GM19395 (cell line): ENCODE data around the gene SH3PXD2A.

Experiments
- ATAC-seq: cut with Tn5 transposase; IDR thresholded peaks from one replicate; pipeline ENCODE4 v1.9.1; 2021; ENCODE audit warnings: mild to moderate bottlenecking, moderate library complexity; ENCODE audit not compliant: unreplicated experiment

SH3PXD2A gene

DNA sequence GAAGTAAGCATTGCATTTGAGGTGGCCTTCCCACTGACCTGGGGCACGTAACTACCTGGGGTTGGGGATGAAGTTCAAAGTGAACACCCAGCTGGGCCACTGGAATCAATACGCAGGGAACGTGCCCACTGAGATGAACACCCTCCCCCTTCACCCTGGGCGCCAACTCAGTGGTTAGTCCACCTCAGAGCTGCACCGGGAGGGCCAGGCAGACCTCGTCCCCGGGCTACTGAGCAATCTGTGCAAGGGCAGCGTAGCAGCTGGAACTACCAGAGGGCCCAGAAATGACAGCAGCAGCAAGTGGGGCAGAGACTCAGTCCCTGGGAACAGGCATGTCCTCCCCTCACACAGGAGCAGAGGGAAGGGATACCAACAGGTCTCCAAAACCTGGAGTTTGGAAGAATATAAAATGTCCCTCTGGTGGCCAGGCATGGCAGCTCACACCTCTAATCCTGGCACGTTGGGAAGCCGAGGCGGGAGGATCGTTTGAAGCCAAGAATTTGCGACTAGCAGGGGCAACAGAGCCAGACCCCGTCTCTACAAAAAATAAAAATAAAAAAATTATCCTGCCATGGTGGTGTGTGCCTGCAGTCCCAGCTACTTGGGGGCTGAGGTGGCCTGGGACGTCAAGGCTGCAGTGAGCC lies 143.9 kb downstream of the SH3PXD2A start:
- ATAC-seq: no peak

DNA sequence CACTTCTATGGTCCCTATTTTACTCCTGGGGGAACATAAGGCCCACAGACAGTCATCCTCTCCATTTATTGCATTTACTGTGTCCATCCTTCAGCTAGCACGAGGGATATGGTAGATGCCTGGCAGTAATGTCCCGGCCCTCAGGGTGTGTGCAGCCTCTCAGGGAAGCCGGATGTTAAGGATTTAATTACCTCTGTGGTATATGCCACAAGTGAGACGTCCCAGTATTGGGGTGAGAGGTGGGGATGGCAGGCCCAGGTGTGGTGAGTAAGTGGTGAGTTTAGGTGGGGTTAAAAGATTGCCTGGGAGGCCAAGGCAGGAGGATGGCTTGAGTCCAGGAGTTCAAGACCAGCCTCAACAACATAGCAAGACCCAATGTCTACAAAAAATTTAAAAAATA lies 144.9 kb downstream of the SH3PXD2A start:
- no peak for ATAC-seq

DNA sequence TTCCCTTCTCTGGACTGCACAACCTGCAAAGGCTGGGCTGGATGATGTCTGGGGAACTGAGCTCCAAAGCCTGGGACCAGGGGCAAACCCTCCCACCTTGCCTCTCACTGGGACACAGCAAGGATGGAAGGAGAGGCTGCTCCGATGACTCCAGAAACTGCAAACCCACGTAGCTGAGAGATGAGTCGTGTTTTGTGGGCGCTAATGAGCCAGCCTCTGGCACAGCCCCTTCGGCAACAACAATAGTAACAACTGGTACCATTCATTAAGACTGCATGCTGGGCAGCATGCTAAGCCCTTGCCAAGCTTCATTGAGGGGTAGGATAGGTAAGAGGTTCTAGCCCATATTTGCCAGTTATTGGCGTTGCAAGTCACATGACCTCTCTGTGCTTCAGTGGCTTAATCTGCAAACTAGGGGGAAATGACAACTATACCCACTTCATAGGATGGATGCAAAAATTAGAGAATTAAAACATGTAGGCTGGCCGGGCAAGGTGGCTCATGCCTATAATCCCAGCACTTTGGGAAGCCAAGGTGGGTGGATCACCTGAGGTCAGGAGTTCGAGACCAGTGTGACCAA lies 145.9 kb downstream of the SH3PXD2A start:
- no peak for ATAC-seq

- ATAC-seq: no peak
Observed at GRCh38 chr10:103708627-103709288, 146.6 kb downstream of the SH3PXD2A start.

- ATAC-seq: no peak
Observed at GRCh38 chr10:103707956-103708626, 147.3 kb downstream of the SH3PXD2A start.

DNA sequence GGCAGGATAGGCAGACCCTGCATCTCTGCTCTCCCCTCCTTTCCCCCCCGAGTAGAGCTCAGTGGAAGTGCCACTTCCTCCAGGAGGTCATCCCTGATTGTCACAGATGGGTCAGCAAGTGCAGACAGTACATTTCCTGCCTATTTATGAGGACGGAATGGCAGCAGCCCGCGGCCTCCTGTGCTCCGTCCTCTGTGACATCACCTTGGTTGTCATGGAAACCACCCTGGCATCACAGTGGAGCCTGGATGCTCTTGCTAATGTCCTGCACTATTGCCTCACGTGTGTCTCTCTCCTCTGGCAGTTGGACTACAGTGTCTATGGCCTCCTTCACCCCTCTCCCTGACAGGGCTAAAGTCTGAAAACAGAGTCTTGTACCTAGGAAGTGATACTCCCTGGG lies 148.6 kb downstream of the SH3PXD2A start:
- ATAC-seq: no peak

DNA sequence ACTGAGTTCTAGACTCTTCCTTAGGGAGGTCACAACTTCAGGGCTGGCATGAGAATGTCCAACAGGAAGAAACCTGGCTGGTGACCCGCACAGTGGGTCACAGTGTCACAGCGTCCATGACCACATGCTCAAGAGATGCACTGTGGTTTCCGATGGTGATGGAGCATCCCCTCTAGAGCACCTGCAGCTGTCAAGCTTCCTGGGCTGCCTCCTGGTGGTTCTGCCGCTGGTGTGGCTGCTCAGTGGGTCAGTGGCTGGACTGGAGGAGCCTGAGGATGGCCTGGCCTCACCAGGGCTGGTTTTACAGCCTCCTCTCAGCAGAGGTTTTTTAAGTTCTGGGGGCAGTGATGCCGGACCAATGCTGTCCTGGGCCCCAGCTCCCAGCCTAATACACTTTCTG lies 149.3 kb downstream of the SH3PXD2A start:
- no peak for ATAC-seq

GRCh38 chr10:103703941-103704919 lies 151.1 kb downstream of the SH3PXD2A start:
- no peak for ATAC-seq

GRCh38 chr10:103701380-103702222 lies 153.8 kb downstream of the SH3PXD2A start:
- ATAC-seq: no peak

- ATAC-seq: no peak
Observed at GRCh38 chr10:103700436-103700715, 155.0 kb downstream of the SH3PXD2A start.

- ATAC-seq: no peak
Observed at GRCh38 chr10:103699611-103700435, 155.6 kb downstream of the SH3PXD2A start.

DNA sequence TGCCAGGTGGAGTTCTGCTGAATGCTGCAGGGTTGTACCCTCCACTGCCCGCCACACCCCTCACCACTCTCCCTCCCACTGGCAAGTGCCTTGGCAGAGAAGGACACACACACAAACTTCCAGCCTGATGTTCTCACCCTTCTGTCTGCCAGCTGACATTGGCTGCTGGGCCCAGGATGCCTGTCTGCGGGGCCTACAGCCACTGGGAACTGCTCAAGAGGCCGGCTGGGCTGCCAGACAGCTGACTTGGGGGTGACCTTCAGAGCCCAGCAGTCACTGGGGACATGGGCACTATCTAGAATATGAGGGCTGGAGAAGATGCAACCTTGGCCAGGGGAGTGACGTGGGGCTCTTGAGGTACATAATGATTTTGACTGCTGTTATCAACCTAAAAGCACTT lies 157.1 kb downstream of the SH3PXD2A start:
- no peak for ATAC-seq

- no peak for ATAC-seq
Observed at GRCh38 chr10:103697787-103698186, 157.6 kb downstream of the SH3PXD2A start.

- ATAC-seq: peak; percentile 34
Observed at GRCh38 chr10:103696411-103697145, 158.8 kb downstream of the SH3PXD2A start.

GRCh38 chr10:103696094-103696410 lies 159.3 kb downstream of the SH3PXD2A start:
- no peak for ATAC-seq

DNA sequence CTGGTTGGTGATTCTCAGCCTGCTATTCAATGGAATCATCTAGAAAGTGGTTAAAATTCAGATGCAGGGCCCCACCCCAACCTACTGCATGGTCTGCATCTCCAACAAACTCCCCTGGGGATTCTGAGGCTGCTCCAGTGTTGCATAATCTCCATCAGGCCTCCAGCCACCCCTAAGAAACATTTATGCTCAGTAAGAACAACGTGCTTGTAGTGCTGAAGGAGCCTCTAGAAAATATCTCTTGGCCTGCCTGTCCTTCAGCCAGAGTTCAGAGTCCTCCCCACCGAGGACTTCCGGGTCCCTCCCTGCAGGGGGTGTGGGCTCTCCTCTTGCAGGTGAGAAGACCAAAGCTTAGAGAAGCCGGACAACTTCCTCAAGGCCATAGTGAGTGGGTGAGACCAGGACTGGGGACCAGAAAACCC lies 159.8 kb downstream of the SH3PXD2A start:
- ATAC-seq: no peak

DNA sequence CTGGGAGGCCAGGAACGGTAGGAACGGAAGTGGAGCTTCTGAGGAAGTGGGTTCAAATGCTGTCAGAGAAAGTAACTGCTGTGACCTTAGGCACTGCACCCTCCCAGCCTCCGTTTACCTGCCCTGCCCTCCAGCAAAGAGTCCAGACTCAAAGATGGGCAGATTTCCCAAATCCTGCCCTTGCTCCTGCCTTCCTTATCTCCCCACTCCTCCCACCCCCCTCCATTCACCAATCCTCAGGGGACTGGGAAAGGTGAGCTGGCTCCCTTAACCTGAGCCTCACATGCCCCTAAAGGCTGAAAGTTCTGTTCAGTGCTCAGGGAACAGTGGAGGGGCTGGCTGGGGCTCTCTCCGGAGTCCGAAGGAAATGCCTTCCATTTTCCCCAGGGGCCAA lies 161.6 kb downstream of the SH3PXD2A start:
- ATAC-seq: no peak

GRCh38 chr10:103692952-103693811 lies 162.2 kb downstream of the SH3PXD2A start:
- ATAC-seq: peak; percentile 24
